ENCODE measurements around the gene SPN.

SPN gene

GRCh38 chr16:29650771-29651170, 12.3 kb upstream of the SPN start:
- TF ChIP-seq TAF1 (IDR thresholded peaks at IDR 0.05; ENCODE audit: borderline replicate concordance, insufficient read depth, low read length) (no peak), POLR2AphosphoS5 (IDR thresholded peaks at IDR 0.05; ENCODE audit: low read depth, low read length) (no peak), FOXP2 (optimal IDR thresholded peaks at IDR 0.05; ENCODE audit: borderline replicate concordance, extremely low read depth, extremely low read length, insufficient read depth) (no peak), SIN3A (IDR thresholded peaks at IDR 0.05; ENCODE audit: borderline replicate concordance, insufficient read depth, low read length) (no peak)
- TF ChIP-seq, protein P1, sequence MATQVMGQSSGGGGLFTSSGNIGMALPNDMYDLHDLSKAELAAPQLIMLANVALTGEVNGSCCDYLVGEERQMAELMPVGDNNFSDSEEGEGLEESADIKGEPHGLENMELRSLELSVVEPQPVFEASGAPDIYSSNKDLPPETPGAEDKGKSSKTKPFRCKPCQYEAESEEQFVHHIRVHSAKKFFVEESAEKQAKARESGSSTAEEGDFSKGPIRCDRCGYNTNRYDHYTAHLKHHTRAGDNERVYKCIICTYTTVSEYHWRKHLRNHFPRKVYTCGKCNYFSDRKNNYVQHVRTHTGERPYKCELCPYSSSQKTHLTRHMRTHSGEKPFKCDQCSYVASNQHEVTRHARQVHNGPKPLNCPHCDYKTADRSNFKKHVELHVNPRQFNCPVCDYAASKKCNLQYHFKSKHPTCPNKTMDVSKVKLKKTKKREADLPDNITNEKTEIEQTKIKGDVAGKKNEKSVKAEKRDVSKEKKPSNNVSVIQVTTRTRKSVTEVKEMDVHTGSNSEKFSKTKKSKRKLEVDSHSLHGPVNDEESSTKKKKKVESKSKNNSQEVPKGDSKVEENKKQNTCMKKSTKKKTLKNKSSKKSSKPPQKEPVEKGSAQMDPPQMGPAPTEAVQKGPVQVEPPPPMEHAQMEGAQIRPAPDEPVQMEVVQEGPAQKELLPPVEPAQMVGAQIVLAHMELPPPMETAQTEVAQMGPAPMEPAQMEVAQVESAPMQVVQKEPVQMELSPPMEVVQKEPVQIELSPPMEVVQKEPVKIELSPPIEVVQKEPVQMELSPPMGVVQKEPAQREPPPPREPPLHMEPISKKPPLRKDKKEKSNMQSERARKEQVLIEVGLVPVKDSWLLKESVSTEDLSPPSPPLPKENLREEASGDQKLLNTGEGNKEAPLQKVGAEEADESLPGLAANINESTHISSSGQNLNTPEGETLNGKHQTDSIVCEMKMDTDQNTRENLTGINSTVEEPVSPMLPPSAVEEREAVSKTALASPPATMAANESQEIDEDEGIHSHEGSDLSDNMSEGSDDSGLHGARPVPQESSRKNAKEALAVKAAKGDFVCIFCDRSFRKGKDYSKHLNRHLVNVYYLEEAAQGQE (IDR thresholded peaks at IDR 0.05; ENCODE audit: insufficient read depth in 1 of 2, low read depth in 2 of 2, low read length in 2 of 2) = no peak

- no peak for TF ChIP-seq FOXP2 (optimal IDR thresholded peaks at IDR 0.05; ENCODE audit: borderline replicate concordance, extremely low read depth, extremely low read length, insufficient read depth)
- TF ChIP-seq SIN3A (IDR thresholded peaks at IDR 0.05; ENCODE audit: borderline replicate concordance, insufficient read depth, low read length) = no peak
- TF ChIP-seq, protein P1 (IDR thresholded peaks at IDR 0.05; ENCODE audit: insufficient read depth in 1 of 2, low read depth in 2 of 2, low read length in 2 of 2) = no peak
These were observed 11.2 kb upstream of the SPN start for GRCh38 chr16:29651774-29652349.

DNA sequence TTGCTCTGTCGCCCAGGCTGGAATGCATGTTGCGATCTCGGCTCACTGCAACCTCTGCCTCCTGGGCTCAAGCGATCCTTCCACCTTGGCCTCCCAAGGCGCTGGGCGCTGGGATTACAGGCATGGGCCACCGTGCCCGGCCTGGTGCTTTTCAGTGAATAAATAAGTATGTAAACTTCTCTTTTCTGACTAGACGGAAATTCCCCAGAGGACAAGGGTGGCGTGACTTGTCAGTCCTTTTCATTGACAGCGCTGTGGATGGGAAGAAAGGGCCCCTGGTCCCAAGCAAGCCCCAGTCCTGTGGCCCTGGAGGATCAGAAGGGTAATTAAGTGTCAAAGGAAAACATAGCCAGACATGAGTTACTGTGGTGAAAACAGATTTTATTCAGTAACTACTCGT, 9.6 kb upstream of the SPN start:
- TF ChIP-seq TAF1 (IDR thresholded peaks at IDR 0.05; ENCODE audit: borderline replicate concordance, insufficient read depth, low read length) (no peak), POLR2AphosphoS5 (IDR thresholded peaks at IDR 0.05; ENCODE audit: low read depth, low read length) (no peak), FOXP2 (optimal IDR thresholded peaks at IDR 0.05; ENCODE audit: borderline replicate concordance, extremely low read depth, extremely low read length, insufficient read depth) (no peak), SIN3A (IDR thresholded peaks at IDR 0.05; ENCODE audit: borderline replicate concordance, insufficient read depth, low read length) (no peak)
- TF ChIP-seq, protein P1 (IDR thresholded peaks at IDR 0.05; ENCODE audit: insufficient read depth in 1 of 2, low read depth in 2 of 2, low read length in 2 of 2) = no peak

DNA sequence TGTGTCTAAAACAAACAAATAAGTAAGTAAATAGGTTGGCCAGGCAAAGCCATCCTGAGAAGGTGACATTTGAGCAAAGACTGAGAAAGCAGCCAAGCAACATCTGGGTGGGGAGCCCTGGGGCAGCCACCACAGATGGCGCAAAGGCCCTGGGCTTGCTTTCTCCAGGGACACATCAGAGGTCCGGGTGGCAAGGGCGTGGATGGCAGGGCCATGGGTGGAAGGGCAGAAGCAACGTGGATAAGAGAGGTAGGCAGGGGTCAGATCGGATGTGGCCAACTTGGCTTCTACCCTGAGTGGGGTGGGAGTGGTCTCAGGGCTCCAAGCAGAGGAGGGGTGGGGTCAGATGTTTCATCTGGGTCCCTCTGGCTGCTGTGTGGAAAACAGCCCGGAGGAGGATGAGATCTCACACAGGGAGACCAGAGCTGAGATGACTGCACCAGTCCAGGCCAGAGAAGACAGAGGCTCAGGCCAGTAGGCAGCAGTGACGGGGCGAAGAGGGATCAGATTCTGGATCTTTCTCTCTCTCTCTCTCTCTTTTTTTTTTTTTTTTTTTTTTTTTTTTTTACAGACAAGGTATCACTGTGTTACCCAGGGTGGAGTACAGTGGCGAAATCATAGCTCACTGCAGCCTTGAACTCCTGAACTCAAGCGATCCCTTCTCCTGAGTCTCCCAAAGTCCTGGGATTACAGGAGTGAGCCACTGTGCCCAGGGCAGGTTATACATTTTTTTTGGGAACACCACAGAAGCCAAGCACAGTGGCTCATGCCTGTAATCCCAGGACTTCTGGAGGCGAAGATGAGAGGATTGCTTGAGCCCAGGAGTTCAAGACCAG, 6.1 kb upstream of the SPN start:
- TF ChIP-seq, protein P1 (IDR thresholded peaks at IDR 0.05; ENCODE audit: insufficient read depth in 1 of 2, low read depth in 2 of 2, low read length in 2 of 2) = no peak
- no peak for TF ChIP-seq SIN3A (IDR thresholded peaks at IDR 0.05; ENCODE audit: borderline replicate concordance, insufficient read depth, low read length)
- TF ChIP-seq POLR2AphosphoS5 (IDR thresholded peaks at IDR 0.05; ENCODE audit: low read depth, low read length) = no peak
- no peak for TF ChIP-seq FOXP2 (optimal IDR thresholded peaks at IDR 0.05; ENCODE audit: borderline replicate concordance, extremely low read depth, extremely low read length, insufficient read depth)
- TF ChIP-seq TAF1 (IDR thresholded peaks at IDR 0.05; ENCODE audit: borderline replicate concordance, insufficient read depth, low read length) = no peak

All from PFSK-1 (cell line).